GM19397 (cell line): ENCODE data around the gene ZYG11B.
"Not testable (repeated sequence)": the region's sequence is repeated elsewhere in the genome, so short reads cannot be mapped to it uniquely, and the experiment has no call there.

Source experiments
- ATAC-seq: cut with Tn5 transposase; IDR thresholded peaks from one replicate; pipeline ENCODE4 v1.9.1; 2021; ENCODE audit warnings: mild to moderate bottlenecking, moderate library complexity; ENCODE audit not compliant: unreplicated experiment

ZYG11B gene

DNA sequence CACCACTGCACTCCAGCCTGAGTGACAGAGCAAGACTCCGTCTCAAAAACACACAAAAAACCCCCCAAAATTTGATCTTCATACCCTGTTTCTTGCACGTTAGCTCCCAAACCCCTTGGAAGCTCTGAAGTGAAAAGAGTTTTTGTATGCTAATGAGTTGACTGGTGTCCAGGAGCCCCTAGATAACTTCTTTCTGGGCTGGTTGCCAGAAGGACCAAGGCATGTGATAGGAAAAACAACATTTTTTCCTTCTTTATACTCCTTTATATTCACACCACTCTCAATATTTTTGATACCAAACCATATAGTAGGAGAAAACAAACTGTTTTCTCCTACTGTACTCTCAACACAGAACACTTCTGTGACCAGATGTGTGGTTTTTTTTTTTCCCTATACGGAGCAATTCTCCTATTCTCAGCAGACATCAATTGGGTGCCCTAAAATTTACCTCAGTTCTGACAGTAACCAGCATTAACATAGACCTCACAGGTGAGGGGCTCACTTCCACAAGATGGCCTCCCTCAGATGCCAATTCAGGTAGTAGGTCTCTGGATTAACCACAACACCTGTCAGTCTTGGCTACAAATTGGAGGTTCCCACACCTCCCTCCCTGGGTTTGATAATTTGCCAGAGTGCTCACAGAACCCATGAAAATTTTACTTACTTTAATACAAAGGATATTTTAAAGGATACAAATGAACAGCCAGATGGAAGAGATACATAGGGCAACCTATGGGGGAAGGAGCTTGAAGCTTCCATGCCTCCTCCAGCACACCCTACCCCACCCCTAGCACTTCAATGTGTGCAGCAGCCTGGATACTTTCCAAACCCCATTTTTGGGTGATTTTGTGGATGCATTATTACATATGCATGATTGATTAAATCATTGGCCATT, 25.6 kb downstream of the ZYG11B start:
- ATAC-seq, result no peak

- ATAC-seq, result no peak
Observed at GRCh38 chr1:52752484-52752826, 26.2 kb downstream of the ZYG11B start.

DNA sequence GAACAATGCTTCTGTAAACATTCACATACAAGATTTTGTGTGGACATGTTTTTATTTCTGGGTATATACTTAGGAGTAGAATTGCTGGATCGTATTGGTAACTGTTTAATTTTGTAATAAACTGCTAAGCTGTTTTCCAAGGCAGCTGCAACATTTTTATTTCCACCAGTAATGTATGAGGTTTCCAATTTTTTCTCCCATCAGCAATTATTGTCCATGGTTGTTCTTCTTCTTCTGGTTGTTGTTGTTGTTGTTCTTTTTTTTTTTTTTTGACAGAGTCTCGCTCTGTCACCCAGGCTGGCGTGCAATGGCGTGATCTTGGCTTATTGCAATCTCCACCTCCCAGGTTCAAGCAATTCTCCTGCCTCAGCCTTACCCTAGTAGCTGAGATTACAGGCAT, 26.9 kb downstream of the ZYG11B start:
- no peak for ATAC-seq

DNA sequence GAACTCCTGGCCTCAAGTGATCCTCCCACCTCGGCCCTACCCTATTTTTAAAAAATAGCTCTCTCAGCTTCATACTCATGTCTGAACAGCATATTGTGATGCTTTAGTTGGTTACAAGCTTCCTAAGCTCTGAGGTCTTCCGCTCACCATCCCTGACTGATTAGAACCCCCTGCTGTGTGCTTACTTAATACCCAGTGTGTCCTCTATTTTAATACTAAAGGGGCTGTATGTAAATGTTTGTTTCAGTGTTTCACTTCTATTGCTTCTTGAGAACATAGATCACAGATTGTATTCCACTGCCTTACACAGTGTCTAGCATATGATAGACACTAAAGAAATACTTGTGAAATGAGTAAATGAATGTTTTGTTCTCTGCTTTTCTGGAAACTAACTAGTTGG, 29.8 kb downstream of the ZYG11B start:
- no peak for ATAC-seq

DNA sequence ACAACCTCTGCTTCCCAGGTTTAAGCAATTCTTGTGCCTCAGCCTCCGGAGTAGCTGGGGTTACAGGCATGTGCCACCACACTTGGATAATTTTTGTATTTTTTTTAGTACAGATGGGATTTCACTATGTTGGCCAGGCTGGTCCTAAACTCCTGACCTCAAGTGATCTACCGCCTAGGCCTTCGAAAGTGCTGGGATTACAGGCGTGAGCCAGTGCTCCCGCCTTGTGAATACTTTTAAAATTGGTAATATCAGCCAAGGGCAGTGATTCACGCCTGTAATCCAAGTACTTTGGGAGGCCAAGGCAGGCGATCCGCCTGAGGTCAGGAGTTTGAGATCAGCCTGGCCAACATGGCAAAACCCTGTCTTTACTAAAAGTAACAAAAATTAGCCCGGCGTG, 33.7 kb downstream of the ZYG11B start:
- ATAC-seq, result no peak

DNA sequence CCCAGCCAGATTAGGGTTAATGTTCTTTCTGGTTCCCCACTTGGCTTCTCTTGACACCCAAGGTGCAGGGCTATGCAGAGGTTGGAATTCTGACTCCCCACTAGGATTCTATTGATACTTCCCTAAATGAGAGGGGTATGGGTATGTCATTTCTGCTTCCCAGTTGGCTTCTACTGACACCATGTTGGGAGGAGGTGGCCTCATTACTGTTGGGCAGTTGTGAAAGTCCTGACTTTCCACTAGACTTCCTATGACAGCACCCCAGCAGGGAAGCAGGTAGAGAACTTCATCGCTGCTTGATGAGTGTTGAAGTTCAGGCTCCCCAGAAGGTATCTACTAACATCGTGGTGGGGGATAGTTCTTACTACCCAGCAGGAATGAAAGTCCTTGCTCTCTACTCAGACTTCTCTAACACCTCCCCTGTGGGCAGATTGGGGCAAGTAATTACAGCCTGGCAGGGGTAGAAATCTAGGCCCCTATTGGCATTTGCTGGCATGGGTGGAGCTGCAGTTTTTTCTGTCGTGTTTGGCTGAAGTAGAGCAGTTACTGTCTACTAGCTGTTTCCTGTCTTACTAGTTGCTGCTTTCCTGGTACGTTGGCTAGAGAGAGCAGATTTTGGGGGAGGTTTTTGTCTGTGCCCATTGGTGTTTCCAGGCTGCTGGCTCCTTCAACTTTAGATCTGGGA, 41.5 kb downstream of the ZYG11B start:
- no peak for ATAC-seq

DNA sequence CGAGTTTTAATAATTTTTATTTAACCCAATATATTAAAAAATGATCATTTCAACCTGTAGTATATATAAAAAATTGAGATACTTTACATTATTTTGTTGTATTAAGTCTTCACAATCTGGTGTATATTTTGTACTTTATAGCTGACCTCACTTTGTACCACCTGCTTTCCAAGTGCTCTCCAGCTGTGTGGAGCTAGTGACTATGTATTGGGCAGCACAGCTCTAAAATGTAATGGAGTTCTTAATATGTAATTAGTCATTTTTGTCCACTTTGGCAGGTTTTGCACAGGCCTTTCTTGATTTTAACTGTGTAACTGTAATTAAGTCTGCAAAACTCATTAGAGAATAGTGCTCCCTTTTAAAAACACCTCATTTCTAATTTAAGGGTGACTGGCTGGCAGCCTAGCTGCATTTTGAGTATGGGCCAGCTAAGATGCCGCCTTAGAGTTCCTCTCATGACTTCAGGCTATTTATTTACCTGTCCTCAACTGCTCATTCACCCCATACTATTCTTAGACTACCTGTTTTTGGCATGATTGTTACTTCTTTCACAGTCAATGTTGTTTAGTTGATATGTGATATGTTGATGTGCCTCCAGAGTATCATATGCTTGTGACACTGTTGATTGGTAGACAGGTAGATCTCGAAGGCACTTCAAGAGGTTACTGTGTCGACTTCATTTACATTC, 43.2 kb downstream of the ZYG11B start:
- no peak for ATAC-seq

GRCh38 chr1:52771384-52771783, 45.1 kb downstream of the ZYG11B start:
- no peak for ATAC-seq

DNA sequence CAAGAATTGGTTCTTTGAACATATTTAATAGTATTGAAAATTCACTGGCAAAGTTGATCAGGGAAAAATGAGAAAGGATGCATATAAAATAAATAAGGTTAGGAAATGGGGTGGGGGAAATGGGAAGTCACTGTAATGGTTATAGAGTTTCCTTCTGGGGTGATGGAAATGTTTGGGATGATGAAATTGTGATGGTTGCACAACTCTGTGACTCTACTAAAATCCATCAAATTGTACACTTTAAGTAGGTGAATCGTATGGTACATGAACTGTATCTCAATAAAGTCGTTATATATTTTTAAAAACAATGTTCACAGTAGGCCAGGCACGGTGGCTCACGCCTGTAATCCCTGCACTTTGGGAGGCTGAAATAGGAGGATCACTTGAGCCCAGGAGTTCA, 59.9 kb downstream of the ZYG11B start:
- no peak for ATAC-seq

DNA sequence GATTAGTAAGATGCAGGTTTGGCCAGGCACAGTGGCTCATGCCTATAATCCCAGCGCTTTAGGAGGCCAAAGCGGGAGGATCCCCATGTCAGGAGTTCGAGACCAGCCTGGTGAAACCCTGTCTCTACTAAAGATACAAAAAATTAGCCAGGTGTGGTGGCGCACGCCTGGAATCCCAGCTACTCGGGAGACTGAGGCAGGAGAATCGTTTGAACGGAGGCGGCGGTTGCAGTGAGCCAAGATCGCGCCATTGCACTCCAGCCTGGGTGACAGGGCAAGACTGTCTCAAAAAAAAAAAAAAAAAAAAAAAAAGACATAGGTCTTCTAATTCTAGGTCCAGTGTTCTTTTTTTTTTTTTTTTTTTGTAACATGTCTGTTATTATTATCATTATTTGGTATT, 64.2 kb downstream of the ZYG11B start:
- not testable (repeated sequence) for ATAC-seq

GRCh38 chr1:52792036-52792435, 65.8 kb downstream of the ZYG11B start:
- ATAC-seq, result no peak

DNA sequence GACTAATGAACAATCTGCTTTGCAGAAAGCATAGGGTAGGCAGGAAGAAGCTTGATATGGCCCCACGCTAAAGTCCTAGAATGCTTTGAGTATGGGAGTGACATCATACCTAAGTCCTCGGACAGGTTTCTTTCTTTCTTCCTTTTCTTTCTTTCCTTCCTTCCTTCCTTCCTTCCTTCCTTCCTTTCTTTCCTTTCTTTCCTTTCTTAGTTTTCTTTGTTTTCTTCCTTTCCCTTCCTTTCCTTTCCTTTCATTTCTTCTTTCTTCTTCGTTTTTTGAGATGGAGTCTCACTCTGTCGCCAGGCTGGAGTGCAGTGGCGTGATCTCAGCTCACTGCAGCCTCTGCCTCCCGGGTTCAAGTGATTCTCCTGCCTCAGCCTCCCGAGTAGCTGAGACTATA, 67.5 kb downstream of the ZYG11B start:
- ATAC-seq, result not testable (repeated sequence)

DNA sequence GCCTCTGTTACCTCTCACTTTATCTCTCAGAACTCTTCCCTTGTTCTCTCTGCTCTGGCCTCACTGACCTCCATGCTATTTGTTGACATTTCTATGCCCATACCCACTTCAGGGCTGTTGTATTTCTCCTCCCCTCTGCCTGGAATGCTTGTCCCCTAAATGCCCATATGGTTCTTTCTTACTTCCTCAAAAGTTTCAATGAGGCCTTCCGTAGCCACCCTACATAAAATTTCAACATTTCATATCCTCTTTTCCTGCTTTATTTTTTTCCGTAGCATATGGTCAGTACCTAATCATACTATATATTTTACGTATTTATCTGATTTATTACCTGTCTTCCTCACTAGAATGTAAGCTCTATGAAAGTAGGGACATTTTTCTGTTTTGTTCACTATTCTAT, 69.2 kb downstream of the ZYG11B start:
- no peak for ATAC-seq

GRCh38 chr1:52798331-52798730, 72.1 kb downstream of the ZYG11B start:
- ATAC-seq, result no peak

- ATAC-seq, result no peak
Observed at GRCh38 chr1:52801011-52801410, 74.8 kb downstream of the ZYG11B start.

DNA sequence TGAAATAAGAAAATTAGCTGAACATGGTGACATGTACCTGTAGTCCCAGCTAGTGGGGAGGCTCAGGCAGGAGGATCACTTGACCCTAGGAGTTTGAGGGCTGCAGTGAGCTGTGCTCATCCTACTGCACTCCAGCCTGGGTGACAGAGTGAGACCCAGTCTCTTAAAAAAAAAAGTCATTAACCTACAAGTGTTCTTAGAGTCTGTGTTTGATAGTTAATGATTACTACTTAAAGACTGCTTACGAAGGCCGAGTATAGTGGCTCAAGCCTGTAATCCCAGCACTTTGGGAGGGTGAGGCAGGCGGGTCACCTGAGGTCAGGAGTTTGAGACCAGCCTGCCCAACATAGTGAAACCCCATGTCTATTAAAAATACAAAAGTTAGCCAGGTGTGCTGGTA, 77.8 kb downstream of the ZYG11B start:
- not testable (repeated sequence) for ATAC-seq

DNA sequence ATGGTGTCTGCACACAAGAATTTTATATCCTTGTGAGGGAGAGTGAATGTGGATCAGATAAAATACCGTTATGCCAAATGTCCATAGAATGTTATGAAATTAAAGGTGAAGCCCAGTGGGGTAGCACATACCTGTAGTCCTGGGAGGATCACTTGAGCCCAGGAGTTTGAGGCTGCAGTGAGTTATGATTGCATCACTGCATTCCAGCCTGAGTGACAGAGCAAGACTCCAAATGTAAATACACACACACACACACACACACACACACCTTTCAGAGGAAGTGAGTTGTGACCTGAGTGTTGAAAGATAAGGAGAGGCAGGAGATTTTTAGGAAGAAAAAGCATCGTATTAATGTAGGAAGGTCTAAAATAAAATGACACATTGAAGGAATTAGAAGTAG, 88.2 kb downstream of the ZYG11B start:
- ATAC-seq, result no peak

GRCh38 chr1:52820830-52821229, 94.6 kb downstream of the ZYG11B start:
- not testable (repeated sequence) for ATAC-seq

- ATAC-seq, result no peak
Observed at GRCh38 chr1:52825868-52826267, 99.6 kb downstream of the ZYG11B start.

DNA sequence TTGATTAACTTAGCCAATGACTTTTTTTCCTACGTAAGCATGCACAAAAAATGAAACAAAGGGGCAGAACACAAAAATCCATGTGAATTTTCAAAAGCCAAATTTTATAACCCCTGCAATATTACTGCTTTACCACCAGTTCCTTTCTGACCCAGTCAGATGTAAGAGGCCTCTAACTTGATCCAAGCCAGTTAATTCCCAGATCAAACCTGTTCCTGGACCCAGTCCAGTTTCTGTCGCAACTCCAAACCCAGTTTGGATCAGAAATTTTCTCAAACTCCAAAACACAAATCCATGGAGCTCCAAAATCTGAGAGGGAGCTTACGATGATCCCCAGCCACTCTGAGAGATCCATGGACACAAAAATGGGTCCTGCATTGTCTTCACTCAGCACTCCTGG, 108.5 kb downstream of the ZYG11B start:
- ATAC-seq, result no peak

DNA sequence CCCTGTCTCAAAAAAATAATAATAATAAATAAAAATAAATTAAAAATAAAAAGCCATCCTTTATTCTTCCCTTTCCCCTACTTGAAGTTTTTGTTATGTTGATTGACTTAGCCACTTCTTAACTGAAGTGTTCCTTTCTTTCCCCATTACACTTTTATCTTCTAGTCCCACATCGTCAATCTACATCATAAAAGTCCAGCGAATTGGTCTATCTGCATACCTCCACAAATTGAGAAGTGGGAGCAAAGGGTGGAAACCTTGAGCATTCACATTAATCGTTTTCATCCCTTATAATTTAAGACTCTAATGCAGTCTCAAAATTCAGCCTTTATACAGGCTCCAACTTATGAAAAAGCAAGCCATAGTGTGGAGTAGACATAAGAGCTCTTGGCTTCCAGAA, 109.8 kb downstream of the ZYG11B start:
- ATAC-seq, result no peak

DNA sequence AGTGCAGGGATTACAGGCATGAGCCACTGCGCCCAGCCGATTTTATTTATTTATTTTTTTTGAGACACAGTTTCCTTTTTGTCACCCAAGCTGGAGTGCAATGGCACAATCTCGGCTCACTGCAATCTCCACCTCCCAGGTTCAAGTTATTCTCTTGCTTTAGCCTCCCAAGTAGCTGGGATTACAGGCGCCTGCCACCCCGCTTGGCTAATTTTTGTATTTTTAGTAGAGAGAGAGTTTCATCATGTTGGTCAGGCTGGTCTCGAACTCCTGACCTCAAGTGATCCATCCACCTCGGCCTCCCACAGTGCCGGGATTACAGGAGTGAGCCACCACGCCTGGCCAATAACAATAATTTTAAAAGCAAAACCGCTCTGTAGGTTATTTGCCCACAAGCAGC, 112.9 kb downstream of the ZYG11B start:
- ATAC-seq, result not testable (repeated sequence)
